ENCODE data around the gene FAM241B.
A peak's percentile ranks its signal among the peaks of the same experiment; 100 is the strongest.

The FAM241B gene

GRCh38 chr10:69626826-69627225, 3.2 kb upstream of the FAM241B start:
- no peak overlapping the region for H2AFZ ChIP-seq (ENCODE audit: low read length)
- H3K27ac ChIP-seq (ENCODE audit: low read length), result no peak overlapping the region

GRCh38 chr10:69628891-69629290, 1.2 kb upstream of the FAM241B start:
- Histone ChIP-seq H3K9ac (ENCODE audit: low read length) (no peak overlapping the region), H3K4me1 (ENCODE audit: low read length) (no peaks in the 10 kb centered on the region), H3K27ac (ENCODE audit: low read length) (no peak overlapping the region), H3K36me3 (replicated peaks; ENCODE audit: insufficient read depth, low read length) (no peaks in the 10 kb centered on the region), H3K4me3 (ENCODE audit: low read length) (no peak overlapping the region), H2AFZ (ENCODE audit: low read length) (no peak overlapping the region), H3K9me2 (replicated peaks; ENCODE audit: insufficient read depth, low read length) (no peaks in the 10 kb centered on the region), H3F3A (ENCODE audit: insufficient read depth, low read length) (peaks cover 4% of the 10 kb centered on the region; the same call in 1 of the 2 replicates), H3K27me3 (replicated peaks; ENCODE audit: insufficient read depth, low read length) (peaks cover 30% of the 10 kb centered on the region), H4K20me1 (ENCODE audit: insufficient read depth, low read length) (no peaks in the 10 kb centered on the region), H3K9me3 (replicated peaks; ENCODE audit: insufficient read depth, low read length) (no peaks in the 10 kb centered on the region), H3K79me2 (ENCODE audit: low read length) (no peaks in the 10 kb centered on the region), H3K4me2 (ENCODE audit: low read depth, low read length) (no peak overlapping the region)
- TF ChIP-seq EZH2 (optimal IDR thresholded peaks at IDR 0.05; ENCODE audit: low read depth, low read length) (no peak), CTCF (IDR thresholded peaks at IDR 0.05; ENCODE audit: low read length) (no peak), EZH2phosphoT487 (IDR thresholded peaks at IDR 0.05; ENCODE audit: low read length) (no peak)
- no peak for DNase-seq

More at GRCh38 chr10:69626826-69627225, 3.2 kb upstream of the FAM241B start:
- Histone ChIP-seq H3K9me2 (replicated peaks; ENCODE audit: insufficient read depth, low read length) (no peaks in the 10 kb centered on the region), H3K79me2 (ENCODE audit: low read length) (no peaks in the 10 kb centered on the region), H3K9me3 (replicated peaks; ENCODE audit: insufficient read depth, low read length) (no peaks in the 10 kb centered on the region), H3K9ac (ENCODE audit: low read length) (no peak overlapping the region), H3F3A (ENCODE audit: insufficient read depth, low read length) (peaks cover 4% of the 10 kb centered on the region; the same call in 1 of the 2 replicates), H4K20me1 (ENCODE audit: insufficient read depth, low read length) (no peaks in the 10 kb centered on the region), H3K4me3 (ENCODE audit: low read length) (no peak overlapping the region), H3K4me1 (ENCODE audit: low read length) (no peaks in the 10 kb centered on the region), H3K36me3 (replicated peaks; ENCODE audit: insufficient read depth, low read length) (no peaks in the 10 kb centered on the region), H3K4me2 (ENCODE audit: low read depth, low read length) (no peak overlapping the region), H3K27me3 (replicated peaks; ENCODE audit: insufficient read depth, low read length) (peaks cover 45% of the 10 kb centered on the region)
- no peak for TF ChIP-seq CTCF (IDR thresholded peaks at IDR 0.05; ENCODE audit: low read length)
- TF ChIP-seq EZH2phosphoT487 (IDR thresholded peaks at IDR 0.05; ENCODE audit: low read length), result no peak
- no peak for TF ChIP-seq EZH2 (optimal IDR thresholded peaks at IDR 0.05; ENCODE audit: low read depth, low read length)
- DNase-seq, result no peak

DNA sequence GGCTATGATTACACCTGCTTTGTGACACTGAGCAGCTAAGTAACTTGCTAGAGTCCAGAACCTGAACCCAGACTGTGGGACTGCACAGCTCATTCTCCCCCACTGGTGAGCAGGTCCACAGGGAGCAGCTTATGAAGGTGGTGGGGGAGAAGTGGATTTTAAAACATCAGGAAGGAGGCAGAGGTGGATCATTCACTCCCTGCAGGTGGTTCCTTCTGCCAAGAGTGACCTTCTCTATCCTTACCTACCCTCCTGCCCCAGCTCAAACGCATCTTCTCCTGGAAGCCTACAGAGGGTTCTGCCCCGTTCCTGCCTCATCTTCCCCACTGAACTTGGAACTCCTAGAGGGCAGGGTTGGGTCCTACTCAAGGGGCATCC, 539 bp upstream of the FAM241B start:
- Histone ChIP-seq H2AFZ (ENCODE audit: low read length) (peak overlapping the region; percentile 85), H3K4me1 (ENCODE audit: low read length) (no peaks in the 10 kb centered on the region), H3K27me3 (replicated peaks; ENCODE audit: insufficient read depth, low read length) (peaks cover 30% of the 10 kb centered on the region), H3K27ac (ENCODE audit: low read length) (no peak overlapping the region), H3F3A (ENCODE audit: insufficient read depth, low read length) (peaks cover 2% of the 10 kb centered on the region; the same call in 1 of the 2 replicates), H4K20me1 (ENCODE audit: insufficient read depth, low read length) (no peaks in the 10 kb centered on the region), H3K4me2 (ENCODE audit: low read depth, low read length) (peak overlapping the region; percentile 88), H3K9me2 (replicated peaks; ENCODE audit: insufficient read depth, low read length) (no peaks in the 10 kb centered on the region), H3K9me3 (replicated peaks; ENCODE audit: insufficient read depth, low read length) (no peaks in the 10 kb centered on the region), H3K36me3 (replicated peaks; ENCODE audit: insufficient read depth, low read length) (no peaks in the 10 kb centered on the region), H3K9ac (ENCODE audit: low read length) (no peak overlapping the region; the same call in 1 of the 2 replicates), H3K4me3 (ENCODE audit: low read length) (peak overlapping the region; percentile 73; the same call in 1 of the 2 replicates), H3K79me2 (ENCODE audit: low read length) (no peaks in the 10 kb centered on the region)
- TF ChIP-seq CTCF (IDR thresholded peaks at IDR 0.05; ENCODE audit: low read length), result no peak
- no peak for DNase-seq

Measured in MM.1S (cell line).